Medulla oblongata (tissue), 1 donor: ENCODE results near the gene SLC12A3.
A peak's percentile ranks its signal among the peaks of the same experiment; 100 is the strongest.
"Not testable (repeated sequence)": the region's sequence is repeated elsewhere in the genome, so short reads cannot be mapped to it uniquely, and the experiment has no call there.

Experiments
- DNase-seq: peaks from one replicate; pipeline ENCODE4 v3.0.0-alpha.2; 2015; ENCODE audit errors: extremely low spot score

SLC12A3 gene

DNA sequence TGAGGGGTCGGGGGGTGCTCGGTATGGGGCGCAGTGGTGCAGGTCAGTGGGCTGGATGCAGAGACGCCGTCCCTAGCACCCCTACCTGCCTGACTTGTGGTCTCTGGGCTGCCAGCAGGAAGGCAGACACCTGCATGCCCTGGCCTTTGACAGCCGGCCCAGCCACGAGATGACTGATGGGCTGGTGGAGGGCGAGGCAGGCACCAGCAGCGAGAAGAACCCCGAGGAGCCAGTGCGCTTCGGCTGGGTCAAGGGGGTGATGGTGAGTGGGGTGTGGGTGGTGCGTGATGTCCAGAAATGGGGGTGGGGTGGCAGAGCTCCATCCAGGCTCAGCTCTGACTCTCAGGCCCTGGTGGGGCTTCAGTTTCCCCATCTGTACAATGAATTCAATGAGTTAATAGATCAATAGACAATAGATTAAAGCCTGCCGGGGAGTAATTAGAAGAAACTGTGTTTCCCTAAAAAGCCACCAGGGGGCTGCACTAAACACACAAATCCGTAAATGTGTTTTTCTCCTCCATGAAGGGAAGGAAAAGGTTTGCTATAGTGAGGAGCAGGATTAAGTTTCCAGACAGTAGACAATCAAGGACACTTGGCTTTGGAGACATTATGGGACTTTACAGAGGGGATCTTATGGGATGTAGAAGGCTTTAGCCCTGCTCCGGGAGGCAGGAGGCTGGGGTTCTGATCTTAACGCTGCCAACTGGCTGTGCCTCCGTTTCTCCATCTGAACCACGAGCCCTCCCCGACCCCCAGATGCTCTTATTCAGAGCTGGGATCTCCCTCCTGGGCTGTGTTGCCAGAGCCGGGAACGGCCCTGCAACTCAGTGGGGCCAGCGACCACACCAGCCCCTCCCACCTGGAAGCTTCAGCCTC lies 2.2 kb downstream of the SLC12A3 start:
- DNase-seq = peak; percentile 77

DNA sequence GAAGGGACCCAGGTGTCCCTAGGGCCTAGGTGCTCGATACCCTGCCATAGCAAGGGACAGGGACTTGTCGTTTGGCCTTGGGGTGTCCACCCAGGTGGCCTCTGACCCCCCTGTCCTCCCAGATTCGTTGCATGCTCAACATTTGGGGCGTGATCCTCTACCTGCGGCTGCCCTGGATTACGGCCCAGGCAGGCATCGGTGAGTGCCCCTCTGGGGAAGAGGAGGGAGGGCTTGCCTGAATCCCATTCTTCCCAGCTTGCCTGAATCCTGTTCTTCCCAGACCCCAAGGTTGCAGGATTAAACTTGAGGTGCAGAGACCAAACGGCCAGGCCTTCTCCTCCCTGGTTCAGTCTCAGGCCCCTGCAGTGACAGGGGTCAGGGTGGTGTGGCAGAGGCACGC lies 3.2 kb downstream of the SLC12A3 start:
- DNase-seq = no peak

DNA sequence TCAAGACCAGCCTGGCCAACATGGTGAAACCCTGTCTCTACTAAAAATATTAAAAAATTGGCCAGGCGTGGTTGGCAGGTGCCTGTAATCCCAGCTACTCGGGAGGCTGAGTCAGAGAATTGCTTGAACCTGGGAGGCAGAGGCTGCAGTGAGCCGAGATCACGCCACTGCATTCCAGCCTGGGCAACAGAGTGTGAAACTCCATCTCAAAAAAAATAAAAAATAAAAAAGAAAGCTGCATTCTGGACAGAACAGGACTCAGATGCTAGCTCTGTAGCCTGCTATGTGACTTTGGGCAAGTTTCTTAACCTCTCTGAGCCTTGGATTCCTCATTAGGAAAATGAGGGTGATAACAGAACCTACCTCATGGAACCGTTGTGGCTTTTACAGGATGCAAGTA lies 3.8 kb downstream of the SLC12A3 start:
- DNase-seq = not testable (repeated sequence)

DNA sequence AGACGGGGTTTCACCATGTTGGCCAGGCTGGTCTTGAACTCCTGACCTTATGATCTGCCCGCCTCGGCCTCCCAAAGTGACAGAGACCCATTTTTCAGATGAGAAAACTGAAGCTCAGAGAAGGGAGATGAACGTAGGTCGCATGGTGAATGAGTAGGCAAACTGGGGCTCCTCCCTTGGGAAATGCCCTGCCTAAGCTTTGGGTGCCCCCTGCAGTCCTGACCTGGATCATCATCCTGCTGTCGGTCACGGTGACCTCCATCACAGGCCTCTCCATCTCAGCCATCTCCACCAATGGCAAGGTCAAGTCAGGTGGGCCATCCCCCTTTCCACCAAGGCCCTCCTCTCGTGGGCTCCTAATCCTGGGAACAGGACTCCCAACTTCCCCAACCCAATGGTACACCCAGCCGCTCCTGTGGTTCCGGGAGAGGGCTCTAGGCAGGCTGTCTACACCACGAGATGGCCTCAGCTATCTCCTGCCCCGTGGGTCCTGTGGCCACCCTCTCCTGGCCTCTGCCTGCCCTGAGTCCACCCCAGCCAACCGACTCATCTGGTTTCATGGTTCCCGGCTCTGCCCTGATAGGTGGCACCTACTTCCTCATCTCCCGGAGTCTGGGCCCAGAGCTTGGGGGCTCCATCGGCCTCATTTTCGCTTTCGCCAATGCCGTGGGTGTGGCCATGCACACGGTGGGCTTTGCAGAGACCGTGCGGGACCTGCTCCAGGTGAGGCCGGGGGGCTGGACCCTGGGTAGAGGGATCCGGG lies 4.7 kb downstream of the SLC12A3 start:
- no peak for DNase-seq

- DNase-seq = no peak
Observed at GRCh38 chr16:56870276-56870888, 5.4 kb downstream of the SLC12A3 start.

DNA sequence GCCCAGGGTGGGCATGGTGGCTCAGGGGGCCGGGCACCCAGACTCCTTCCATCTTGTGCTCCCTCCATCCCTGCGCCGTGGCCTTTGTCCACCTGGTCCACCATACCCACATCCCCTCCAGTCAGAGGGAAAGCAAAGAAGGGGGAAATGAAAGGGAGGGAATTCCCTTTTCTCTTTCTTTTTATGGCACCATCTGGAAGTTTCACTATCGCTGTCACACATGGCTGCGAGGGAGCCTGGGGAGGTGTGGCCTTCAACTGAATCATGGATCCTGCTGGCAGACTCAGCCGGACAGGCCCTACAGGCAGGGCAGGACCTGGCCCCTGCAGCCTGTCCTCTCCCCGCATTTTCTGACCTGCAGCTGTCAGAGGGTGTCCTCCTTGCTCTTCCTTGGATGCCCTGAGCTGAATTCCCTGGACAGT lies 6.2 kb downstream of the SLC12A3 start:
- DNase-seq = peak; percentile 44

DNA sequence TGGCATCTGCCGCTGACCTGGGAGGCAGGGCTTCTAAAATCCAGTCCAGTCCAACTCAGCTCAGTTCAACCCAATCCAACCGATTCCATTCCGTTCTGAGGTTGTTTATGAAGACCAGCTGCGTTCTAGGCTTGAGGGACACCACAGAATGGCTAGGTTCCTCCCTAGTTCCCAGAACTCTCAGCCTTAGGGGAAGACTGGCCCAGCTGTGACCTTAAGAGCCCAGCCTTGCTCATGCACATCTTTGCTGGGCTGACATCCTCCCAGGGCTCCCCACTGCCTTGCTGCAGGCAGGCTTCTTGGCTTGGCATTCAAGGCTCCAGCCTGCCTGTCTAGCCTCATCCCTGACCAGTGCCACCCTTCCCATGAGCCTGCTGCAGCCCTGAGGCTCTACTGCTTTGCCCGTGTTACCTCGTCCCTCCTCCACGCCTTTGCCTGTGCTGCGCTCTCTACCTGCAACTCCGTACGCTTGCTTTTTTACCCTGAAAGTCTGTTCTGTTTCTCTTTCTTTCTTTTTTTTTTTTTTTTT lies 7.9 kb downstream of the SLC12A3 start:
- no peak for DNase-seq

DNA sequence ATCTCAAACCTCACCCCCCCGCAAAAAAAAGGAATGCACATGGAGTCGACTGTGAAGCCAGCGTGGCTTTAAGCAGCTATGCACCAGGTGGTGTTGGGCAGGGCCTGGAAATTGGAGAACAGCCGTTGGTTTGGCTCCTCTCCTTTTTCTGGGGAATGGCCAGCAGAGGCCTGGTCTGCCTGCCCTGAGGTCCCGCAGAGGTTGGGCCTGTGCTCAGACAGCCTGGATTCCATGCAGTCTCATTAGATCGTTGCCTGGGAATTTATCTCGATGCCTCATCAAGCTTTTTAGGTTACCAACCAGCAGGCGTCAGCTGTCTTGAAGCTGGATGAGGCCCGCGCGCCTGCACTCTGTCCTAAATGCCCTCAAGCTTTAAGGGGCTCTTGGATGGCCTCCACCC lies 9.8 kb downstream of the SLC12A3 start:
- no peak for DNase-seq

DNA sequence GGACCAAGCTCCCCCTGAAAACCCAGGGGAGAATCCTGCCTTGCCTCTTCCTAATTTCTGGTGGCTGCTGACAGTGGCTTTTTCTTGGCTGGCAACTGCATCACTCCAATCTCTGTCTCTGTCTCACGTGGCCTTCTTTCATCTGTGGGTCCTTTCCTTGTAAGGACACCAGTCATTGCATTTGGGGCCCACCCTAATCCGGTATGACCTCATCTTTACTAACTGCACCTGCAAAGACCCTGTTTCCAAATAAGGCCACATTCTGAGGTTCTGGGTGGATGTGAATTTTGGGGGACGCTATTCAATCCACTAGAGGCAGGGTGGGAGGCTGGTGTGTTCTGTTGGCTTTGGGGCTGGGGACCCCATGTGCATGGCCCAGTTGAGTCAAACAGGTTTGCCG lies 11.0 kb downstream of the SLC12A3 start:
- no peak for DNase-seq

DNA sequence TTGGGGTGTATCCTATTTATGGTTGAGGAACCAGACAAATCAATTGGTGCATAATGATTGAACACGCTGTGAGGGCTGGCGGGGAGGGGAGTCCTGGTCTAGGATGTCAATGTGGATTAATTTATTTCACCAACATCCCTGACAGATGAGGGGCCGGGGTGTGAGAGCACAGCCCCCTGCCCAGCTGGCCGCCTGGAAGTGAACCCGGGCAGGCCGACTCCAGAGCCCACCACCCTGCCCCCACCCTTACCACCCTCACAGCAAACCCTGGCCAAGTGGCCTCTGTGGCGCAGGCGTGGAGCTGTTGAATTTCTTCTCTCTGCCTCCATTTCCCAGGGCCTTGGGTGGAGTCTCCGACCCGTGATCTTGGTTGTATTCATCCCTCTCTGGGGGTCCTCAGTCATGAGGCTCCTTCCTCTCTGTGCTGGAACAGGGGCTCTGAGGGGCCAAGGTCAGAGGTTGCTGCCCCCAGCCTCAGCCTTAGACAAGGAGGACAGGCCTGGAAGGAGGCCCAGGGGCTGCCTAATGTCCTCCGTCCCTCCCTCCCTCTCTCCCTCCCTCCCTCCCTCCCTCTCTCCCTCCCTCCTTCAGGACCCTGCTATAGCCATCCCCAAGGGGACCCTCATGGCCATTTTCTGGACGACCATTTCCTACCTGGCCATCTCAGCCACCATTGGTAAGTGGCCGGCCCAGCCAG lies 12.6 kb downstream of the SLC12A3 start:
- no peak for DNase-seq

DNA sequence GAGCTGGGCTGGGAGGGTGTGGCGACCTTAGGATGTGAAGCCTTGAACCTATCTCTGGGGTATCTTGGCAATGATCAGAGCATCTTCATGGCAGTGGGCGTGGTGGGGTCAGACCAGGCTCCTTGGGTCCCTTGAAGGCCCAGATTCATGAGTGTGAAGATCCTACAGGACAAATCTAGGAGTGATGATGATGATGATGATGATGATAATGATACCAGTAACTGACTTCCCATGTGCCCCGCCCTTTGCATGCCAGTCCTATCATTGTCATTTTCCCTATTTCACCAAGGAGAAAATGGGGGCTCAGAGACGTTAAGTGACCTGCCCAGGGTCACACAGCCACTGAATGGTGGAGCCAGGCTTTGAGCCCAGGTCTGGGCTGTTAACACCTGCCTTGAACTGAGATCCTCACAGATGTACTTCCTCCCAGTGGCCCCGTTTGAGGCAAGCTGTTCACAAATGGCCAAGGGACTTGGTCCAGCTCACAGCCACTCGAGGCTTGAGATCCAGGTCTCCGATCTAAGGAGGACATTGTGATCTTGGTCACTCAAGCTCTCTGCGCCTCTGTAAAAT lies 13.4 kb downstream of the SLC12A3 start:
- DNase-seq = no peak

DNA sequence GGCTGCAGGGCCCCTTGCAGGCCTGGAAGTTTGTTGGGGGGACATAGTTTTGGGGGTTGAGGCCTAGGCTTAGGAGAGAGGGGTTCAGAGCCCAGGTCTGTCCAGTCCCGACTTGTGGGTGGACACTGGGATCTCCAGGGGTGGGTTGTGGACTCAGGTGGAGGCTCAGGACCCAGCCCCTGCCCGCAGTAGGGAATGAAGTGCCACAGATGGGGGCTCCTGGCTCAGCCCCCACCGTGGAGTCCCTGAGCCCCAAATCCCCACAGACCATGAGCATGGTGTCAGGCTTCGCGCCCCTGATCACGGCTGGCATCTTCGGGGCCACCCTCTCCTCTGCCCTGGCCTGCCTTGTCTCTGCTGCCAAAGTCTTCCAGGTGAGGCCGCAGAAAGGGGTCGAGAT lies 14.3 kb downstream of the SLC12A3 start:
- no peak for DNase-seq

DNA sequence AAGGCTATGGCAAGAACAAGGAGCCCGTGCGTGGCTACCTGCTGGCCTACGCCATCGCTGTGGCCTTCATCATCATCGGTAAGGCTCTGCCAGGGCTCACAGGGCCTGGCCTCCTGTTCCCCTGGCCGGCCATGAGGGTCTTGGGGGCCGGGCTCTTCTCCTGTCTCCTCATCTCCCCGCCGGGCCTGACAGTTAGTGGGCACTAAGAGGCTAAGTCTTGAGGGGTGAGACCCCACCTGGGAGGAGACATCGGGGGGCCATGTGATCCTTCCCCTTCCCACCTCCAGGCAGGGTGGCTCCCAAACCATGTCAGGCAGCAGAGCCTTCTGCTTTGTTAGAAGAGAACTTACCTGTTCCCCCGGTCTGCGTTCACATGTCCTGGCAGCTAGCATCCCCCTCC lies 15.2 kb downstream of the SLC12A3 start:
- no peak for DNase-seq

GRCh38 chr16:56880685-56881084 lies 15.7 kb downstream of the SLC12A3 start:
- no peak for DNase-seq

DNA sequence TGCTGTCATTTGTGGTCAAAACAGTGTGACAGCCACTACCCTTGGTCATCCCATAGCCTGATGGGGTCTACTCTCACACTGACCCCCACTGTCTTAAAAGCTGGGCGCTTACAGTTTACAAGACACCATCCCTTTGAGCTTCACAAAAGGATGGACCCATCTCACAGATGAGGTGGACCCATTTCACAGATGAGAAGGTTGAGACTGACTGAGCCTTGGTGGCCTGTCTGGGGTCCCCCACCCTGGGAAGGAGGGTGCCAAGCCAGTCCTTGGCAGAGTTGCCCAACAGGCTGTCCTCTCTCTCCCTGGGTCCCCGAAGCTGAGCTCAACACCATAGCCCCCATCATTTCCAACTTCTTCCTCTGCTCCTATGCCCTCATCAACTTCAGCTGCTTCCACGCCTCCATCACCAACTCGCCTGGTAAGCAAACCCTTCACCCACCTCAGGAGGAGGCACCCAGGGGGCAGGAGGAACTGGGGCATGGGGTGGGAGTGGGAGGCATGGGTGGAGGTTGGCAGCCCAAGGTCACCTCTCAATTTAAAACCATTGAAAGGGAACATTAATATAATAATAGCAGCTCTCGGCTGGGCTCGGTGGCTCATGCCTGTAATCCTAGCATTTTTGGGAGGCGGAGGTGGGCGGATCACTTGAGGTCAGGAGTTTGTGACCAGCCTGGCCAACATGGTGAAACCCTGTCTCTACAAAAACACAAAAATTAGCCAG lies 17.2 kb downstream of the SLC12A3 start:
- no peak for DNase-seq

DNA sequence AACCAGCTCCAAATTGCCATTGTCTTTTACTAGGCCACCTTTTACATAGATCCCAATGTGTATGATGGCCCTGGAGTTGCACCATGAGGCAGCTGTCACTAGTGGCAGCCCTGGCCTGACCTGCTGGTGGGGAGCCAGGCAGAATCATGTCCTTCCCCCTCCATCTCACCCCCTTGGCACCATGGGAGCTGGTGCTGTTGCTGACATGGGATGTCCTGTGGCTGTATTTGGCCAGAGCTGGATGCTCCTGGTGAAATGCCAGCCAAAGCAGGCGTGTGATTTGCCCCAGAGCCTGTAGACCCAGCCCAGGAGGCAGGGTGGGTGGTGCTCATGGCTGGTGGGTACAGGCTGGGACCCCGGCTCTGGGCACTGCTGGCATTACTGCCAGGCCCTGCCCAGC lies 18.6 kb downstream of the SLC12A3 start:
- no peak for DNase-seq

DNA sequence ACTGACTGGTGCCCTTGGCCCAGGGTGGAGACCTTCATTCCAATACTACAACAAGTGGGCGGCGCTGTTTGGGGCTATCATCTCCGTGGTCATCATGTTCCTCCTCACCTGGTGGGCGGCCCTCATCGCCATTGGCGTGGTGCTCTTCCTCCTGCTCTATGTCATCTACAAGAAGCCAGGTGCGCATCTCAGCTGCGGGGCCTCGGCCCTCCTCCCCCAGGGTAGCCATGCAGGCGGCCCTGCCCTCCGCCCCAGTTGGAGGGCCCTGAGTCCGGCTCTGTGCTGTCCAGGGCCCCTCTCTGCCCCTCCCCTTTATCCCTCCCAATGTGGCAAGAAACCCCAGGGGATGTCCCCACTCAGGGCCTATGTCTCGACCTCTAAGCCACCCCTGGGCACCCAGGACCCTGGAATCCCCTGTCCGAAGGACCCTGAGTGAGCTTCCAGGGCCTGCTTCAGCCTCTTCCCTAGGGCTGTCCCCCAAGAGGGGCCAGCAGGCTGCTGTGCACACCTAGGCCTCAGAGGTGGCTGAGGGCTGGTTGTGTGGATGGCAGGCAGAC lies 19.1 kb downstream of the SLC12A3 start:
- DNase-seq = no peak

DNA sequence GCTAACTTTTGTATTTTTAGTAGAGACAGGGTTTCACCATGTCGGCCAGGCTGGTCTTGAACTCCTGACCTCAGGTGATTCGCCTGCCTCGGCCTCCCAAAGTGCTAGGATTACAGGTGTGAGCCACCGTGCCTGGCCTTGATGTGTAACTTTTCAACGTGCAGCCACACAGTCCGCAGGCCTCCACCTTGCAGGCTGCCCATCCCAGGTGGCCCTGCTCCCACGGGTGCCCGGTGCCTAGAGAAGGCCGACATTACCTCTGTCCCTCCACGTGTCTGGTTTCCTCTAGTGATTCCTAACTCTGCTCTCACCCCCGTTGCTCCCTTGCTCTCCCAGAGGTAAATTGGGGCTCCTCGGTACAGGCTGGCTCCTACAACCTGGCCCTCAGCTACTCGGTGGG lies 19.9 kb downstream of the SLC12A3 start:
- DNase-seq = not testable (repeated sequence)

DNA sequence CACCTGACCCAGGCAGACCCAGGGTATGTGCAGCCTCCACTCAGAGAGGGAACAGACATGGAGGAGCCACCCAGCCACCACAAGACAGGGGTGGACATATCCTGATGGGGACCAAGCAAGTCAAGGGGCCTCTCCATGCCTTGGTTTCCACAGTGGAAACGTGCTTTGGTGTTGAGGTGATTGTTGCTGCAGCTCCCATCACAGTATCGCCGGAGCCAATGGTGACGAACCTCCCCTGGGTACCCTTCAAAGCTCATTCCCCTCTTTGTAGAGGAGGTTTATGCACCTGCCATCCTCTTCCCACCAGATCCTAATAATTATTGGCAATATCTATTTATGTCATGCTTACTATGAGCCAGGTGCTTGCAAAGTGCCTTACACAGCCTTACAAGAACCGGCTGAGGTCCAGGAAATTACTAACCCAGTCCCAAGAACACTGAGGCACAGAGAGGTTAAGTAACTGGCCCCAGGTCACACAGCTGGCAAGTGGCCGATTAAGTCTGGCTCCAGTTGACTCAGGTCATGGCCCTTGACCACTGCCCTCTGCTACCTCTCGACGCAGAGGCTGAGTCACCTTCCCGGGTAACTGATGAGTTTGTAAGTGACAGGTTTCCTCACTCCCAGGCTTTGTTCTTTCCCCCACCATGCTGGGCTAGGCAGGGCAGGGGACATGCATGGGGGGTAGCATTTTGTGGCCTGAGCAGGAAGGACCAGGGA lies 20.6 kb downstream of the SLC12A3 start:
- no peak for DNase-seq

DNA sequence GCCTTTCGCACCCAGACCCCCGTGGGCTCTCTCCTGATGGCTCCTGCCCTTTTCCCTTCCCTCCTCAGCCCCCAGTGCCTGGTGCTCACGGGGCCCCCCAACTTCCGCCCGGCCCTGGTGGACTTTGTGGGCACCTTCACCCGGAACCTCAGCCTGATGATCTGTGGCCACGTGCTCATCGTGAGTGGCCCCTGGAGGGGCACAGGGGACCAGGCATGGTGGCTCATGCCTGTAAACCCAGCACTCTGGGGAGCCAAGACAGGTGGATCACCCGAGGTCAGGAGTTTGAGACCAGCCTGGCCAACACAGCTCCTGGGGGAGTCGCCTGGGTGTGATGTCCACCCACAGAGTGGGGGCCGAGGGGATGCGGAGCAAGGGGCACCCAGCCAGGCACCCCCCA lies 21.3 kb downstream of the SLC12A3 start:
- DNase-seq = no peak
